Endothelial cell of umbilical vein (primary cell): Measurements from ENCODE around the gene CD99L2. TPM values are rescaled to one million over a fixed set of nuclear protein-coding genes. Genes with fewer than 3 reads are reported as not detected.

Experiments used
- polyA plus RNA-seq, 4 experiments: library from polyadenylated mRNA; depleted of rRNA in 3 of 4; stranded (reverse) in 3 of 4; unstranded in 1 of 4; fragments of >200 nt; gene quantifications; 2 replicates each; pipeline versions ENCODE4 v1.2.1 to v1.2.3, GENCODE V29; 2011 to 2012; ENCODE audit warnings: missing spikeins in 1 of 4
- total RNA-seq: library from RNA; stranded (reverse); gene quantifications from 2 replicates; pipeline ENCODE4 v1.2.3, GENCODE V29; 2021

Gene CD99L2
- total and polyA plus RNA-seq, 2 donors (not counting 3 experiments of a cell fraction or from before 2014, with no cell fraction given): 33.2 to 43.4 TPM

Other genes starting within 250 kb of the CD99L2 start
- gene MTMR1, start 205.3 kb downstream of the CD99L2 start, total RNA-seq: 20.3 and 20.7 TPM in 2 replicates
- 17.1 and 17.6 TPM in 2 replicates for gene MTMR1, start 205.3 kb downstream of the CD99L2 start, polyA plus RNA-seq
- gene HMGB3, start 84.7 kb upstream of the CD99L2 start, total RNA-seq: 124 and 127 TPM in 2 replicates
- gene HMGB3, start 84.7 kb upstream of the CD99L2 start, polyA plus RNA-seq: 10.0 and 13.7 TPM in 2 replicates